IMR-90 (cell line): ENCODE data around the gene GREB1L. TPM values are rescaled to one million over a fixed set of nuclear protein-coding genes. Genes with fewer than 3 reads are reported as not detected.

Experiments used
- ATAC-seq: fragments of 200-7000 bp; cut with Tn5 transposase; 2 replicates; pipeline ENCODE4 v1.9.1; 2020; ENCODE audit warnings: low read depth, mild to moderate bottlenecking, moderate library complexity
- BruUV-seq: library from RNA; stranded (reverse); fragments of 400-500 nt; replicated peaks from 2 replicates; lab custom pipeline; 2021; lab: Mats Ljungman, UMichigan
- CTCF ChIA-PET: fragments of 300-600 bp; formaldehyde crosslinking; extraction: SDS; loops from one replicate; lab custom pipeline; 2021; ENCODE audit warnings: antibody characterized with exemption; lab: Yijun Ruan, JAX
- POLR2A ChIA-PET: fragments of 300-600 bp; sonication (Branson Sonifier 250); formaldehyde crosslinking; loops from one replicate; lab custom pipeline; 2022; ENCODE audit warnings: antibody characterized with exemption; ENCODE audit not compliant: unreplicated experiment; lab: Charles Lee
- DNase-seq: peaks from one replicate; pipeline ENCODE4 v3.0.0; 2013
- H2AFZ ChIP-seq: replicated peaks from 2 replicates; pipeline ENCODE3; 2013; ENCODE audit warnings: low read length, mild to moderate bottlenecking; ENCODE audit not compliant: poor library complexity
- H2AK5ac ChIP-seq: 2 replicates; pipeline ENCODE4 v1.6.1; 2013; ENCODE audit warnings: low read depth, low read length, inconsistent platforms
- H2AK9ac ChIP-seq: replicated peaks from 2 replicates; pipeline ENCODE3; 2013; ENCODE audit warnings: mild to moderate bottlenecking, low read depth, low read length, moderate library complexity; ENCODE audit not compliant: poor library complexity
- H2BK120ac ChIP-seq: 2 replicates; pipeline ENCODE4 v1.6.1; 2013; ENCODE audit warnings: low read depth, low read length, inconsistent platforms
- H2BK15ac ChIP-seq: 3 replicates; pipeline ENCODE4 v1.6.1; 2013; ENCODE audit warnings: low read depth, low read length, inconsistent platforms
- H2BK20ac ChIP-seq: 2 replicates; pipeline ENCODE4 v1.6.1; 2013; ENCODE audit warnings: low read depth, mild to moderate bottlenecking, inconsistent platforms, low read length, moderate library complexity
- H2BK5ac ChIP-seq: 2 replicates; pipeline ENCODE4 v1.6.1; 2013; ENCODE audit warnings: mild to moderate bottlenecking, low read depth, low read length, inconsistent platforms; ENCODE audit not compliant: poor library complexity, severe bottlenecking
- H3K14ac ChIP-seq: replicated peaks from 2 replicates; pipeline ENCODE4 v1.6.1; 2013; ENCODE audit warnings: low read depth, low read length, inconsistent platforms
- H3K18ac ChIP-seq: 2 replicates; pipeline ENCODE4 v1.6.1; 2013; ENCODE audit warnings: low read depth, low read length, control low read depth
- H3K23ac ChIP-seq: 2 replicates; pipeline ENCODE4 v1.6.1; 2013; ENCODE audit warnings: low read depth, low read length, inconsistent platforms
- H3K27ac ChIP-seq: 2 replicates; pipeline ENCODE4 v1.5.1; 2013; ENCODE audit warnings: mild to moderate bottlenecking, control low read depth, low read length; ENCODE audit not compliant: insufficient read depth
- H3K27me3 ChIP-seq: 2 replicates; pipeline ENCODE4 v1.6.1; 2013; ENCODE audit warnings: low read length; ENCODE audit not compliant: control insufficient read depth, insufficient read depth
- H3K36me3 ChIP-seq: 2 replicates; pipeline ENCODE4 v1.6.1; 2013; ENCODE audit warnings: low read length, mixed read lengths; ENCODE audit not compliant: control insufficient read depth, insufficient read depth
- H3K4ac ChIP-seq: 2 replicates; pipeline ENCODE4 v1.6.1; 2013; ENCODE audit warnings: low read depth, low read length, inconsistent platforms
- H3K4me1 ChIP-seq: 2 replicates; pipeline ENCODE4 v1.6.1; 2013; ENCODE audit warnings: low read length, mixed read lengths; ENCODE audit not compliant: control insufficient read depth, insufficient read depth
- H3K4me2 ChIP-seq: 2 replicates; pipeline ENCODE4 v1.6.1; 2013; ENCODE audit warnings: low read depth, mild to moderate bottlenecking, control low read depth, low read length, moderate library complexity
- H3K4me3 ChIP-seq: 2 replicates; pipeline ENCODE4 v1.5.1; 2013; ENCODE audit warnings: low read depth, mild to moderate bottlenecking, control low read depth, low read length, moderate library complexity; ENCODE audit not compliant: insufficient read depth
- H3K56ac ChIP-seq: 2 replicates; pipeline ENCODE4 v1.6.1; 2013; ENCODE audit warnings: low read length, inconsistent platforms; ENCODE audit not compliant: insufficient read depth; ENCODE audit errors: extremely low read depth
- H3K79me1 ChIP-seq, 2 experiments: 2 replicates each; pipeline ENCODE4 v1.6.1; 2013; ENCODE audit warnings: low read length in 2 of 2, inconsistent platforms in 1 of 2, low read depth in 1 of 2
- H3K9ac ChIP-seq: 2 replicates; pipeline ENCODE4 v1.6.1; 2013; ENCODE audit warnings: low read depth, low read length, control low read depth
- H3K9me1 ChIP-seq: 2 replicates; pipeline ENCODE4 v1.6.1; 2013; ENCODE audit warnings: low read length, inconsistent platforms; ENCODE audit not compliant: insufficient read depth
- H3K9me3 ChIP-seq: 2 replicates; pipeline ENCODE4 v1.6.1; 2013; ENCODE audit warnings: low read length; ENCODE audit not compliant: control insufficient read depth, insufficient read depth
- H4K20me1 ChIP-seq: 2 replicates; pipeline ENCODE4 v1.6.1; 2013; ENCODE audit warnings: low read length, inconsistent platforms; ENCODE audit not compliant: insufficient read depth
- H4K5ac ChIP-seq: 2 replicates; pipeline ENCODE4 v1.6.1; 2013; ENCODE audit warnings: mild to moderate bottlenecking, low read depth, low read length, control low read depth
- H4K8ac ChIP-seq, 2 experiments: 2 replicates each; pipeline ENCODE4 v1.6.1; 2013; ENCODE audit warnings: low read depth in 2 of 2, low read length in 2 of 2, control low read depth in 1 of 2, inconsistent platforms in 1 of 2
- H4K91ac ChIP-seq: 2 replicates; pipeline ENCODE4 v1.6.1; 2013; ENCODE audit warnings: low read depth, low read length, inconsistent platforms; ENCODE audit not compliant: insufficient read depth
- BHLHE40 ChIP-seq: fragments of 150-350 bp; IDR thresholded peaks from 2 replicates; pipeline ENCODE4 v1.6.1; 2016; ENCODE audit warnings: mild to moderate bottlenecking, low read depth, low read length
- CHD1 ChIP-seq: IDR thresholded peaks from 2 replicates; pipeline ENCODE4 v1.6.1; 2012; ENCODE audit warnings: low read depth, low read length, improper control_type of control experiment
- RCOR1 ChIP-seq: IDR thresholded peaks from 2 replicates; pipeline ENCODE4 v1.6.1; 2012; ENCODE audit warnings: mild to moderate bottlenecking, low read length, improper control_type of control experiment; ENCODE audit not compliant: insufficient replicate concordance
- WGBS, 2 experiments: methylation state at CpG; one replicate each; pipeline versions ENCODE4 v1.1.5 to v1.1.7; 2013; ENCODE audit warnings: missing lambda C conversion rate in 2 of 2; ENCODE audit not compliant: insufficient read length in 1 of 2; ENCODE audit errors: extremely low coverage in 2 of 2; 5-methylcytosine and 5-hydroxymethylcytosine counted together
- dilution Hi-C: fragments of 300-500 bp; cut with HindIII; formaldehyde crosslinking; loops from one replicate; pipeline ENCODE4 v1.14.3; 2018; ENCODE audit warnings: low sequenced_read_pairs; ENCODE audit not compliant: unreplicated experiment
- in situ Hi-C: fragments of 300-500 bp; cut with MboI; formaldehyde crosslinking; loops from 3 replicates; pipeline ENCODE4 v1.14.3; 2019; ENCODE audit warnings: low sequenced_read_pairs, inconsistent platforms, mixed read lengths
- intact Hi-C: fragments of 100-400 bp; cut with micrococcal nuclease; formaldehyde crosslinking; loops from 2 replicates; pipeline ENCODE4 v1.10.0; 2022
- polyA plus RNA-seq, 3 experiments: library from polyadenylated mRNA; depleted of rRNA; stranded (reverse); fragments of >200 nt; gene quantifications; 2 replicates each; pipeline ENCODE4 v1.2.3, GENCODE V29; 2012; ENCODE audit warnings: low replicate concordance in 1 of 3
- total RNA-seq: library from RNA; depleted of rRNA; stranded (reverse); fragments of >200 nt; gene quantifications from 2 replicates; pipeline ENCODE4 v1.2.3, GENCODE V29; 2012

The GREB1L gene
- total and polyA plus RNA-seq, 2 of the 4 experiments (the other 2 are of a cell fraction) = under 0.01 to 0.02 TPM

GRCh38 chr18:21507913-21508701 is 266.1 kb downstream of the GREB1L start:
- WGBS, 2 experiments = 77% methylated on average over 4 of the region's 13 CpGs; no CpG with 5 or more reads in 1 of the 2 experiments
- ATAC-seq (no peak), DNase-seq (no peak)
- Histone ChIP-seq H3K4me2 (no peak overlapping the region), H4K91ac (no peak overlapping the region), H3K4me1 (no peaks in the 10 kb centered on the region), H2BK20ac (no peak overlapping the region), H2BK120ac (no peak overlapping the region), H4K5ac (no peak overlapping the region), H3K23ac (no peak overlapping the region), H4K20me1 (no peaks in the 10 kb centered on the region), H3K79me1 (no peaks in the 10 kb centered on the region), H3K36me3 (no peaks in the 10 kb centered on the region), H3K4ac (no peak overlapping the region), H3K9ac (no peak overlapping the region), H2AFZ (no peak overlapping the region), H3K14ac (no peak overlapping the region), H2AK9ac (no peak overlapping the region), H3K9me1 (no peaks in the 10 kb centered on the region; the same call in 1 of the 2 replicates), H3K18ac (no peak overlapping the region), H3K27ac (no peak overlapping the region), H3K56ac (no peak overlapping the region), H2BK15ac (no peak overlapping the region), H2BK5ac (no peak overlapping the region), H4K8ac (no peak overlapping the region), H3K27me3 (no peaks in the 10 kb centered on the region), H3K4me3 (no peak overlapping the region), H2AK5ac (no peak overlapping the region), H3K9me3 (no peaks in the 10 kb centered on the region)
- in situ Hi-C loops (no loop called here), intact Hi-C loops (no loop called here), dilution Hi-C loops (no loop called here)
- TF ChIP-seq RCOR1 = no peak
- TF ChIP-seq BHLHE40 = no peak
- no peak for TF ChIP-seq CHD1
- ChIA-PET POLR2A (interaction anchor here (0.5 kb wide), 1 partner anchor 10 kb away, joined by 4 read pairs; no protein-coding TSS in a partner anchor), CTCF (no interaction called here)
- BruUV-seq = no TSS peak
